ENCODE results near the gene PPP1R26. TPM values are rescaled to one million over a fixed set of nuclear protein-coding genes. Genes with fewer than 3 reads are reported as not detected.

The PPP1R26 gene
- polyA plus RNA-seq, 1 of the 3 experiments (the other 2 are of a cell fraction) = 20.1 TPM

GRCh38 chr9:135471791-135472640, 7.6 kb upstream of the PPP1R26 start:
- DNase-seq = no peak
- POLR2A ChIA-PET = interaction anchor here (0.6 kb wide), 1 partner anchor 380 kb away, joined by 3 read pairs; no protein-coding TSS in a partner anchor
- Histone ChIP-seq H3K36me3 (replicated peaks in 1 of 2; ENCODE audit: control insufficient read depth in 1 of 2, insufficient read depth in 2 of 2, low read length in 1 of 2) (no peaks in the 10 kb centered on the region), H3K9me2 (no peaks in the 10 kb centered on the region), H4K20me1 (ENCODE audit: insufficient read depth) (no peaks in the 10 kb centered on the region), H3F3A (replicated peaks; ENCODE audit: insufficient read depth) (no peaks in the 10 kb centered on the region), H2AFZ (ENCODE audit: low read depth) (no peak overlapping the region), H3K79me2 (ENCODE audit: insufficient read depth) (0 out of 2 replicates have a peak, but pooled peaks cover under 1% of the 10 kb centered on the region), H3K4me1 (ENCODE audit: control insufficient read depth in 1 of 2, insufficient read depth in 2 of 2, low read depth in 1 of 2, low read length in 1 of 2) (peaks cover 0 to 10% of the 10 kb centered on the region in 2 experiments; a peak in 1 of 4 replicates), H3K9me3 (no peaks in the 10 kb centered on the region), H3K27ac (ENCODE audit: low read depth in 2 of 2, low read length in 1 of 2) (no peak overlapping the region), H3K9ac (no peak overlapping the region), H3K27me3 (ENCODE audit: insufficient read depth) (no peaks in the 10 kb centered on the region), H3K4me2 (no peak overlapping the region), H3K4me3 (ENCODE audit: low read depth in 2 of 2, low read length in 1 of 2) (no peak overlapping the region)
- WGBS (ENCODE audit: low lambda C conversion rate) = 90% methylated on average over 20 of the region's 23 CpGs
- no peak for TF ChIP-seq MEF2A (IDR thresholded peaks at IDR 0.05; ENCODE audit: borderline replicate concordance, low read depth)
- no peak for TF ChIP-seq MXI1 (IDR thresholded peaks at IDR 0.05; ENCODE audit: low read depth, low read length)
- no peak for TF ChIP-seq YY1 (IDR thresholded peaks at IDR 0.05; ENCODE audit: low read depth)
- TF ChIP-seq PBX3 (IDR thresholded peaks at IDR 0.05) = no peak
- TF ChIP-seq NFIC (IDR thresholded peaks at IDR 0.05; ENCODE audit: borderline replicate concordance) = no peak
- no peak for TF ChIP-seq GATA2 (CRISPR knock-in tag; IDR thresholded peaks at IDR 0.05)
- TF ChIP-seq TAF1 (IDR thresholded peaks at IDR 0.05; ENCODE audit: borderline replicate concordance, low read depth, low read length) = no peak
- TF ChIP-seq JUND (IDR thresholded peaks at IDR 0.05) = no peak
- no peak for TF ChIP-seq EZH2phosphoT487 (IDR thresholded peaks at IDR 0.05; ENCODE audit: borderline replicate concordance, low read depth)
- no peak for TF ChIP-seq RFX5 (IDR thresholded peaks at IDR 0.05; ENCODE audit: low read length)
- no peak for TF ChIP-seq RXRA (IDR thresholded peaks at IDR 0.05; ENCODE audit: borderline replicate concordance, low read depth)
- TF ChIP-seq SMC3 (IDR thresholded peaks at IDR 0.05; ENCODE audit: low read depth, low read length) = no peak
- no peak for TF ChIP-seq SIN3A (IDR thresholded peaks at IDR 0.05; ENCODE audit: borderline replicate concordance, low read depth, low read length)
- no peak for TF ChIP-seq TEAD4 (IDR thresholded peaks at IDR 0.05; ENCODE audit: borderline replicate concordance, insufficient read depth)
- no peak for TF ChIP-seq USF1 (IDR thresholded peaks at IDR 0.05; ENCODE audit: borderline replicate concordance, low read depth)
- no peak for TF ChIP-seq FOXM1 (IDR thresholded peaks at IDR 0.05; ENCODE audit: low read depth)
- no peak for TF ChIP-seq TCF12 (IDR thresholded peaks at IDR 0.05)
- TF ChIP-seq EP300 (IDR thresholded peaks at IDR 0.05; ENCODE audit: borderline replicate concordance in 1 of 2, low read depth in 1 of 2, low read length in 1 of 2) = no peak
- CTCF ChIA-PET = interaction anchor here (1.0 to 1.6 kb wide), 6 partner anchors 15 to 1301 kb away, joined by 3 to 7 read pairs (median 4); no protein-coding TSS in a partner anchor
